WTC11 (cell line): Measurements from ENCODE around the gene LDHD. TPM values are rescaled to one million over a fixed set of nuclear protein-coding genes. Genes with fewer than 3 reads are reported as not detected.

ENCODE experiments used
- ATAC-seq: fragments of 200-7000 bp; cut with Tn5 transposase; 2 replicates; pipeline ENCODE4 v1.10.0; 2021; ENCODE audit warnings: mild to moderate bottlenecking, moderate library complexity
- CTCF ChIA-PET: fragments of 300-600 bp; sonication (Branson Sonifier 250); formaldehyde crosslinking; loops from one replicate; lab custom pipeline; 2021; ENCODE audit warnings: antibody characterized with exemption; lab: Charles Lee
- POLR2A ChIA-PET: fragments of 350-600 bp; sonication (Branson Sonifier 250); formaldehyde crosslinking; loops from one replicate; lab custom pipeline; 2021; ENCODE audit warnings: antibody characterized with exemption; lab: Charles Lee
- DNase-seq: peaks from one replicate; pipeline ENCODE4 v3.0.0; 2021; ENCODE audit warnings: low spot score
- H3K27ac Mint-ChIP-seq: 2 replicates; pipeline ENCODE4 v1.8.0; 2021; ENCODE audit warnings: mixed read lengths
- H3K27me3 Mint-ChIP-seq: 2 replicates; pipeline ENCODE4 v1.8.0; 2021; ENCODE audit warnings: low read depth, mild to moderate bottlenecking, moderate library complexity, mixed read lengths
- H3K36me3 Mint-ChIP-seq: 2 replicates; pipeline ENCODE4 v1.8.0; 2021; ENCODE audit warnings: mixed read lengths
- H3K4me1 Mint-ChIP-seq: 2 replicates; pipeline ENCODE4 v1.8.0; 2022; ENCODE audit warnings: mixed read lengths
- H3K4me3 Mint-ChIP-seq: 2 replicates; pipeline ENCODE4 v1.8.0; 2021; ENCODE audit warnings: mild to moderate bottlenecking, moderate library complexity, mixed read lengths
- H3K9me3 Mint-ChIP-seq: 2 replicates; pipeline ENCODE4 v1.8.0; 2021; ENCODE audit warnings: mixed read lengths
- AFF4 ChIP-seq: sonication (generic); formaldehyde crosslinking; IDR thresholded peaks from 2 replicates; pipeline ENCODE4 v1.8.1; 2023; ENCODE audit warnings: mild to moderate bottlenecking, missing genetic modification reagents, borderline replicate concordance
- CTCF ChIP-seq: fragments of 200-600 bp; IDR thresholded peaks from 2 replicates; pipeline ENCODE4 v1.8.0; 2022; ENCODE audit warnings: antibody characterized with exemption
- ERG ChIP-seq: fragments of 250-450 bp; sonication (Bioruptor Pico); IDR thresholded peaks from 2 replicates; pipeline ENCODE4 v1.8.0; 2021; ENCODE audit warnings: mild to moderate bottlenecking
- FOXK1 ChIP-seq: sonication (generic); formaldehyde crosslinking; IDR thresholded peaks from 2 replicates; pipeline ENCODE4 v1.8.0; 2022; ENCODE audit warnings: mild to moderate bottlenecking, moderate library complexity, missing genetic modification reagents
- FOXP4 ChIP-seq: sonication (generic); formaldehyde crosslinking; IDR thresholded peaks from 2 replicates; pipeline ENCODE4 v1.8.0; 2022; ENCODE audit warnings: mild to moderate bottlenecking, missing genetic modification reagents
- GABPB1 ChIP-seq: sonication (generic); formaldehyde crosslinking; IDR thresholded peaks from 2 replicates; pipeline ENCODE4 v1.8.1; 2023; ENCODE audit warnings: mild to moderate bottlenecking, missing genetic modification reagents
- HMGXB4 ChIP-seq: sonication (generic); formaldehyde crosslinking; IDR thresholded peaks from 2 replicates; pipeline ENCODE4 v1.8.1; 2023; ENCODE audit warnings: mild to moderate bottlenecking, moderate library complexity, missing genetic modification reagents
- MLX ChIP-seq: sonication (generic); formaldehyde crosslinking; IDR thresholded peaks from 2 replicates; pipeline ENCODE4 v1.8.1; 2023; ENCODE audit warnings: mild to moderate bottlenecking, missing genetic modification reagents, moderate library complexity
- PRRX2 ChIP-seq: fragments of 250-450 bp; sonication (Bioruptor Pico); IDR thresholded peaks from 2 replicates; pipeline ENCODE4 v1.8.0; 2021; ENCODE audit warnings: mild to moderate bottlenecking
- ZMAT4 ChIP-seq: fragments of 250-450 bp; sonication (Bioruptor Pico); IDR thresholded peaks from 2 replicates; pipeline ENCODE4 v1.9.0; 2021; ENCODE audit warnings: mild to moderate bottlenecking
- ZNF121 ChIP-seq: sonication (generic); formaldehyde crosslinking; IDR thresholded peaks from 2 replicates; pipeline ENCODE4 v1.8.0; 2023; ENCODE audit warnings: missing genetic modification reagents
- ZNF232 ChIP-seq: sonication (generic); formaldehyde crosslinking; IDR thresholded peaks from 2 replicates; pipeline ENCODE4 v1.8.0; 2022; ENCODE audit warnings: mild to moderate bottlenecking, missing genetic modification reagents
- ZNF263 ChIP-seq: sonication (generic); formaldehyde crosslinking; IDR thresholded peaks from 2 replicates; pipeline ENCODE4 v1.8.1; 2022; ENCODE audit warnings: low read depth, mild to moderate bottlenecking, moderate library complexity, missing genetic modification reagents
- ZNF671 ChIP-seq: fragments of 250-450 bp; sonication (Bioruptor Pico); IDR thresholded peaks from 2 replicates; pipeline ENCODE4 v1.8.0; 2021; ENCODE audit warnings: mild to moderate bottlenecking
- total RNA-seq: library from RNA; stranded (reverse); gene quantifications from 3 replicates; pipeline ENCODE4 v1.2.3, GENCODE V29; 2021
- TF ChIP-seq, protein P1 (sequence below): sonication (generic); formaldehyde crosslinking; IDR thresholded peaks from 2 replicates; pipeline ENCODE4 v1.8.1; 2023; ENCODE audit warnings: mild to moderate bottlenecking, missing genetic modification reagents

LDHD gene
- total RNA-seq, 1 experiment from 2014 or later, result 12.3 TPM

DNA sequence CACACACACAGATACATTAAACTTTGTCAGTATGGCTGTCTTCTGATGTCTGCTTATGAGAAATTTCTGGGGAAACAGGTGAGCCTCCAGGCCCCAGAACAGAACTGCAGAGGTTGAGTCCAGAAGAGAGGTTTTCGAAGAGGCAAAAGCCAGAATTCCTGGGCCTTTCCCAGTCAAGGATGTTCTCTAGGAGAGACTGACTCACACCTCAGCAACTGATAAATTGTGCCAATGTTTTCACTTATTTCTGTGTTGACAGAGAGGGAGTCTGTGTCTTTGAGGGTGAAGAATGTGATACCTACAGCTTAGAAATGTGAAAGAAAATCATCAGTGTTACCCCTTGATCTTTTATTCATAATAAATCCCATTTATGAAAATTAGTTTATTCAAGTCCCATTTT lies 30.3 kb downstream of the LDHD start:
- ATAC-seq, result no peak

DNA sequence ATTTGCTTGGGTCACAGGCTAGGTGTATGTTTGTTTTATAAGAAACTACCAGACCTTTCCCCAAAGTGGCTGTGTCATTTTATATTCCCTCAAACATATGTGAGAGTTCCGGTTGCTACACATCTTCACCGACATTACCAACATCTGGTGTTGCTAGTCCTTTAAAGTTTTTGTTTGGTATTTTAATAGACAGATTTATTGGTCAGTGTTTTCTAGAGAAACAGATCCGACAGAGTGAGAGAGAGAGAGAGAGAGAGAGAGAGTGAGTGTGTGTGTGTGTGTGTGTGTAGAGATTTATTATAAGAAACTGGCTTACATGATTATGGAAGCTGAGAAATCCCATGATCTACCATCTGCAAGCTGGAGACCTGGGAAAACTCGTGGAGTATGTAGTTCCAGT lies 31.0 kb downstream of the LDHD start:
- Mint-ChIP-seq H3K4me3 (no peak overlapping the region), H3K27me3 (no peaks in the 10 kb centered on the region), H3K27ac (peak overlapping the region; percentile 95), H3K36me3 (peaks cover 10% of the 10 kb centered on the region), H3K9me3 (0 out of 2 replicates have a peak, but pooled peaks cover 3% of the 10 kb centered on the region), H3K4me1 (peaks cover 43% of the 10 kb centered on the region)
- CTCF ChIA-PET, result interaction anchor here (1.6 kb wide), 1 partner anchor 23 kb away, joined by 4 read pairs; no protein-coding TSS in a partner anchor
- no peak for ATAC-seq
- POLR2A ChIA-PET, result no interaction called here
- no peak for DNase-seq
- no peak for TF ChIP-seq CTCF
- TF ChIP-seq ZNF263 (CRISPR knock-in tag), result no peak
- no peak for TF ChIP-seq ZNF232 (CRISPR knock-in tag)
- no peak for TF ChIP-seq HMGXB4 (CRISPR knock-in tag)
- no peak for TF ChIP-seq PRRX2 (CRISPR knock-in tag)
- TF ChIP-seq FOXP4 (CRISPR knock-in tag), result no peak
- no peak for TF ChIP-seq ZNF121 (CRISPR knock-in tag)
- TF ChIP-seq, protein P1, sequence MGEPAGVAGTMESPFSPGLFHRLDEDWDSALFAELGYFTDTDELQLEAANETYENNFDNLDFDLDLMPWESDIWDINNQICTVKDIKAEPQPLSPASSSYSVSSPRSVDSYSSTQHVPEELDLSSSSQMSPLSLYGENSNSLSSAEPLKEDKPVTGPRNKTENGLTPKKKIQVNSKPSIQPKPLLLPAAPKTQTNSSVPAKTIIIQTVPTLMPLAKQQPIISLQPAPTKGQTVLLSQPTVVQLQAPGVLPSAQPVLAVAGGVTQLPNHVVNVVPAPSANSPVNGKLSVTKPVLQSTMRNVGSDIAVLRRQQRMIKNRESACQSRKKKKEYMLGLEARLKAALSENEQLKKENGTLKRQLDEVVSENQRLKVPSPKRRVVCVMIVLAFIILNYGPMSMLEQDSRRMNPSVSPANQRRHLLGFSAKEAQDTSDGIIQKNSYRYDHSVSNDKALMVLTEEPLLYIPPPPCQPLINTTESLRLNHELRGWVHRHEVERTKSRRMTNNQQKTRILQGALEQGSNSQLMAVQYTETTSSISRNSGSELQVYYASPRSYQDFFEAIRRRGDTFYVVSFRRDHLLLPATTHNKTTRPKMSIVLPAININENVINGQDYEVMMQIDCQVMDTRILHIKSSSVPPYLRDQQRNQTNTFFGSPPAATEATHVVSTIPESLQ (CRISPR knock-in tag), result no peak

More for the DNA sequence above, 30.3 kb downstream of the LDHD start:
- no peak for TF ChIP-seq FOXK1
- TF ChIP-seq ZMAT4, result no peak
- no peak for TF ChIP-seq ZNF671 (CRISPR knock-in tag)
- TF ChIP-seq AFF4 (CRISPR knock-in tag), result no peak
- no peak for TF ChIP-seq GABPB1
- TF ChIP-seq MLX, result no peak
- TF ChIP-seq ERG (CRISPR knock-in tag), result no peak
- TF ChIP-seq PRRX2 (CRISPR knock-in tag), result no peak
- ChIA-PET CTCF (interaction anchor here (0.6 to 5.0 kb wide), 4 partner anchors 24 to 88 kb away, joined by 3 to 31 read pairs (median 4); partner anchors contain the start of gene ZNRF1), POLR2A (no interaction called here)
- H3K4me3 Mint-ChIP-seq, result no peak overlapping the region
- no peak for DNase-seq
- peaks cover 10% of the 10 kb centered on the region for H3K36me3 Mint-ChIP-seq
- H3K4me1 Mint-ChIP-seq, result peaks cover 40% of the 10 kb centered on the region
- 0 out of 2 replicates have a peak, but pooled peaks cover 3% of the 10 kb centered on the region for H3K9me3 Mint-ChIP-seq
- no peaks in the 10 kb centered on the region for H3K27me3 Mint-ChIP-seq
- H3K27ac Mint-ChIP-seq, result peak overlapping the region; percentile 40; the same call in 1 of the 2 replicates
